Heart left ventricle (tissue), 13 donors: ENCODE data around the gene TMPRSS7.

Experiments used
- CTCF ChIP-seq, 12 donors: fragments of 200-600 bp; sonication (generic) in 4 of 12; IDR thresholded peaks; one replicate each; pipeline versions ENCODE4 v1.5.0 to v1.8.0; 2018 to 2022; ENCODE audit warnings: antibody characterized with exemption in 12 of 12, mild to moderate bottlenecking in 5 of 12
- POLR2A ChIP-seq, 2 donors: fragments of 450-650 bp; IDR thresholded peaks; one replicate each; pipeline ENCODE4 v1.6.1; 2017; ENCODE audit warnings: antibody characterized with exemption in 2 of 2, mild to moderate bottlenecking in 2 of 2, moderate library complexity in 2 of 2
- donor health status: ischemic (EF 13 %, LVEDD 7.1; RV severe dilation, severe dysfunction).
- donor health status: DM: no; HTN: yes; CAD: no.
- donor health status: DM: no; HTN: no; CAD: no.
- donor health status: ischemic (EF 25% LVEDD 6.9; RV normal size, moderate dysfunction).
- donor health status: ischemic (EF 25% LVEDD 5.7; RV mildly dilated, moderate dysfunction).
- donor health status: ischemic (EF 35%, LVEDD 5.7; RV mildly dilated, moderate dysfunction).
- donor health status: nonischemic (EF 11% LVEDD 7.7; RV severe dilation, severe dysfunction).
- donor health status: DM: yes; HTN: yes; CAD: no.
- donor health status: PGD.
- donor health status: ischemic (EF 29% LVEDD 5.4; RV normal size, mild dysfunction).
- donor health status: nonischemic (EF 23%, LVEDD 6.1; RV moderate dilation, normal function).

GRCh38 chr3:111986800-111987199 is 47.7 kb upstream of the TMPRSS7 start:
- TF ChIP-seq CTCF (IDR thresholded peaks at IDR 0.05) (no peak), POLR2A (IDR thresholded peaks at IDR 0.05) (no peak)
